Measurements from ENCODE around the gene SLC13A2. TPM values are rescaled to one million over a fixed set of nuclear protein-coding genes. Genes with fewer than 3 reads are reported as not detected.

SLC13A2 gene
- total RNA-seq, 1 experiment from 2014 or later, result not detected

- H4K5ac ChIP-seq (ENCODE audit: insufficient read length, low read depth, low read length), result no peak overlapping the region
- H3K79me2 ChIP-seq (ENCODE audit: insufficient read depth, low read length), result no peaks in the 10 kb centered on the region
- DNase-seq, result no peak
- H3K9me3 ChIP-seq (ENCODE audit: control insufficient read depth, low read depth, low read length), result no peaks in the 10 kb centered on the region
- Mint-ChIP-seq H3K4me1 (peaks cover 18 to 40% of the 10 kb centered on the region in 2 experiments), H3K36me3 (ENCODE audit: insufficient read depth in 1 of 3, low read depth in 3 of 3) (no peaks in the 10 kb centered on the region; a peak in 1 of 7 replicates), H3K4me3 (no peak overlapping the region), H3K27me3 (ENCODE audit: low read depth) (peaks cover 3% of the 10 kb centered on the region), H3K9me3 (no peaks in the 10 kb centered on the region), H3K27ac (no peak overlapping the region)
- H3K56ac ChIP-seq (ENCODE audit: insufficient read length, low read depth, low read length), result no peak overlapping the region
- no peak overlapping the region for H3K4ac ChIP-seq (ENCODE audit: low read depth, low read length)
- H2AK5ac ChIP-seq (ENCODE audit: insufficient read length, low read length), result no peak overlapping the region
- peaks cover 2% of the 10 kb centered on the region; the same call in 1 of the 2 replicates for H3K4me1 ChIP-seq (ENCODE audit: insufficient read depth, low read length)
- H3K18ac ChIP-seq (ENCODE audit: insufficient read length, low read depth, low read length), result no peak overlapping the region
- no peak overlapping the region for H2BK20ac ChIP-seq (ENCODE audit: low read depth, low read length, poor library complexity, severe bottlenecking)
- H3K27ac ChIP-seq (ENCODE audit: insufficient read length, low read depth, low read length), result no peak overlapping the region
- no peak overlapping the region for H4K91ac ChIP-seq (ENCODE audit: insufficient read length, low read depth, low read length)
- no peaks in the 10 kb centered on the region for H3K23me2 ChIP-seq (ENCODE audit: insufficient read length, low read depth, low read length, poor library complexity, severe bottlenecking)
- WGBS (ENCODE audit: extremely low coverage, insufficient read length, low lambda C conversion rate), result no CpG with 5 or more reads among the region's 12 CpGs
- H3K14ac ChIP-seq (ENCODE audit: insufficient read depth, low read length), result no peak overlapping the region; the same call in 1 of the 2 replicates
- no peak overlapping the region for H3T11ph ChIP-seq (ENCODE audit: low read length)
- no peak overlapping the region for H4K8ac ChIP-seq (replicated peaks; ENCODE audit: insufficient read length, low read depth, low read length)
- H3K79me1 ChIP-seq (ENCODE audit: insufficient read depth, low read depth, low read length, poor library complexity, severe bottlenecking), result no peaks in the 10 kb centered on the region
- TF ChIP-seq CTCF (conservative IDR thresholded peaks at IDR 0.05), result no peak
- no peak overlapping the region for H2BK15ac ChIP-seq (ENCODE audit: low read depth, low read length)
- H2BK120ac ChIP-seq (ENCODE audit: low read depth, low read length, poor library complexity, severe bottlenecking), result no peak overlapping the region
- no peaks in the 10 kb centered on the region for H3K27me3 ChIP-seq (ENCODE audit: insufficient read depth, low read length)
- H2BK12ac ChIP-seq (ENCODE audit: insufficient read length, low read depth, low read length), result no peak overlapping the region
- H2BK5ac ChIP-seq (ENCODE audit: insufficient read length, low read length), result no peak overlapping the region
- H3K23ac ChIP-seq (ENCODE audit: insufficient read length, low read depth, low read length), result no peak overlapping the region
- no peaks in the 10 kb centered on the region for H4K20me1 ChIP-seq (ENCODE audit: control insufficient read depth, insufficient read depth, insufficient read length)
- no peak overlapping the region for H2AFZ ChIP-seq (ENCODE audit: low read length)
- H3K4me2 ChIP-seq (ENCODE audit: insufficient read depth, insufficient read length, low read length), result no peak overlapping the region
- no peak overlapping the region for H3K9ac ChIP-seq (ENCODE audit: extremely low read depth, insufficient read length, low read length)
Measured at GRCh38 chr17:28498652-28499363, 25.4 kb downstream of the SLC13A2 start.
